Loucy (cell line): Measurements from ENCODE around the gene GLT1D1.

Experiments
- H2AFZ ChIP-seq: fragments of 200-600 bp; sonication (generic); 2 replicates; pipeline ENCODE4 v1.6.0; 2016; ENCODE audit warnings: antibody characterized with exemption, mild to moderate bottlenecking, low read length, moderate library complexity
- H3F3A ChIP-seq: fragments of 200-600 bp; 2 replicates; pipeline ENCODE4 v1.6.0; 2016; ENCODE audit warnings: antibody characterized with exemption, low read depth, mild to moderate bottlenecking
- H3K27me3 ChIP-seq: fragments of 200-600 bp; sonication (generic); 2 replicates; pipeline ENCODE4 v1.6.1; 2014; ENCODE audit warnings: low read length, mild to moderate bottlenecking; ENCODE audit not compliant: insufficient read depth, poor library complexity, severe bottlenecking
- H3K36me3 ChIP-seq: fragments of 200-600 bp; sonication (generic); 2 replicates; pipeline ENCODE4 v1.6.1; 2016; ENCODE audit warnings: low read length; ENCODE audit not compliant: insufficient read depth
- H3K4me1 ChIP-seq: fragments of 200-600 bp; sonication (generic); 2 replicates; pipeline ENCODE4 v1.5.1; 2014; ENCODE audit warnings: low read length, mild to moderate bottlenecking; ENCODE audit not compliant: insufficient read depth, poor library complexity, severe bottlenecking
- H3K4me2 ChIP-seq: fragments of 200-600 bp; sonication (generic); 2 replicates; pipeline ENCODE4 v1.6.0; 2014; ENCODE audit warnings: antibody characterized with exemption, low read length, low read depth, mild to moderate bottlenecking; ENCODE audit not compliant: poor library complexity, severe bottlenecking
- H3K4me3 ChIP-seq: fragments of 200-600 bp; sonication (generic); 2 replicates; pipeline ENCODE4 v1.5.1; 2014; ENCODE audit warnings: low read length, mild to moderate bottlenecking, mixed read lengths; ENCODE audit not compliant: poor library complexity, severe bottlenecking
- H3K79me2 ChIP-seq: fragments of 200-600 bp; sonication (generic); 2 replicates; pipeline ENCODE4 v1.6.1; 2014; ENCODE audit warnings: low read length; ENCODE audit not compliant: insufficient read depth
- H3K9ac ChIP-seq: fragments of 200-600 bp; sonication (generic); 2 replicates; pipeline ENCODE4 v1.6.0; 2014; ENCODE audit warnings: mild to moderate bottlenecking, low read depth, low read length, moderate library complexity; ENCODE audit not compliant: poor library complexity, severe bottlenecking
- H3K9me2 ChIP-seq: fragments of 200-600 bp; sonication (generic); replicated peaks from 2 replicates; pipeline ENCODE4 v1.6.1; 2016; ENCODE audit warnings: low read depth, low read length, mixed read lengths
- H3K9me3 ChIP-seq: fragments of 200-600 bp; sonication (generic); 2 replicates; pipeline ENCODE4 v1.6.1; 2014; ENCODE audit warnings: mild to moderate bottlenecking, antibody characterized with exemption, low read length, low read depth; ENCODE audit not compliant: insufficient read depth
- H4K20me1 ChIP-seq: fragments of 200-600 bp; sonication (generic); 2 replicates; pipeline ENCODE4 v1.6.0; 2014; ENCODE audit warnings: antibody characterized with exemption, low read length, mild to moderate bottlenecking; ENCODE audit not compliant: insufficient read depth, poor library complexity, severe bottlenecking
- CTCF ChIP-seq: fragments of 200-600 bp; sonication (generic); conservative IDR thresholded peaks from 2 replicates; pipeline ENCODE4 v1.5.1; 2014; ENCODE audit warnings: mild to moderate bottlenecking, antibody characterized with exemption, low read length
- EZH2phosphoT487 ChIP-seq: fragments of 200-600 bp; IDR thresholded peaks from 2 replicates; pipeline ENCODE4 v1.6.1; 2018; ENCODE audit warnings: antibody characterized with exemption, mild to moderate bottlenecking, moderate library complexity, borderline replicate concordance

GLT1D1 gene

GRCh38 chr12:128859311-128859710 is 6.0 kb downstream of the GLT1D1 start:
- Histone ChIP-seq H3K4me2 (no peak overlapping the region), H3F3A (no peaks in the 10 kb centered on the region), H3K79me2 (no peaks in the 10 kb centered on the region), H3K4me3 (no peak overlapping the region), H2AFZ (no peak overlapping the region), H3K9ac (no peak overlapping the region), H3K36me3 (no peaks in the 10 kb centered on the region), H3K9me2 (no peaks in the 10 kb centered on the region), H3K9me3 (no peaks in the 10 kb centered on the region), H3K27me3 (no peaks in the 10 kb centered on the region), H3K4me1 (peaks cover 10% of the 10 kb centered on the region), H4K20me1 (no peaks in the 10 kb centered on the region)
- no peak for TF ChIP-seq EZH2phosphoT487
- no peak for TF ChIP-seq CTCF

GRCh38 chr12:128861226-128862016 is 8.1 kb downstream of the GLT1D1 start:
- Histone ChIP-seq H3K79me2 (no peaks in the 10 kb centered on the region), H3K9me2 (no peaks in the 10 kb centered on the region), H3K9ac (no peak overlapping the region), H3K27me3 (no peaks in the 10 kb centered on the region), H4K20me1 (no peaks in the 10 kb centered on the region), H3K4me2 (no peak overlapping the region), H2AFZ (no peak overlapping the region), H3K4me3 (no peak overlapping the region), H3K4me1 (peaks cover 10% of the 10 kb centered on the region), H3K36me3 (no peaks in the 10 kb centered on the region), H3F3A (no peaks in the 10 kb centered on the region), H3K9me3 (no peaks in the 10 kb centered on the region)
- TF ChIP-seq CTCF (no peak), EZH2phosphoT487 (no peak)

GRCh38 chr12:128863957-128864356 is 10.7 kb downstream of the GLT1D1 start:
- H3K4me3 ChIP-seq: no peak overlapping the region
- H3K36me3 ChIP-seq: no peaks in the 10 kb centered on the region

More at GRCh38 chr12:128863957-128864356, 10.7 kb downstream of the GLT1D1 start:
- no peaks in the 10 kb centered on the region for H3F3A ChIP-seq
- H3K4me1 ChIP-seq: peaks cover 2% of the 10 kb centered on the region
- no peaks in the 10 kb centered on the region for H3K9me3 ChIP-seq
- no peaks in the 10 kb centered on the region for H4K20me1 ChIP-seq
- no peak overlapping the region for H2AFZ ChIP-seq
- no peaks in the 10 kb centered on the region for H3K9me2 ChIP-seq
- TF ChIP-seq EZH2phosphoT487: no peak
- TF ChIP-seq CTCF: no peak
- H3K79me2 ChIP-seq: no peaks in the 10 kb centered on the region
- no peak overlapping the region for H3K4me2 ChIP-seq
- no peaks in the 10 kb centered on the region for H3K27me3 ChIP-seq
- H3K9ac ChIP-seq: no peak overlapping the region
